Fibroblast of the aortic adventitia (primary cell): Measurements from ENCODE around the gene HSPBP1. TPM values are rescaled to one million over a fixed set of nuclear protein-coding genes. Genes with fewer than 3 reads are reported as not detected.
A peak's percentile ranks its signal among the peaks of the same experiment; 100 is the strongest.

ENCODE experiments used
- DNase-seq: peaks from one replicate; pipeline ENCODE4 v3.0.0-alpha.2; 2010; ENCODE audit warnings: low read depth
- H3K4me3 ChIP-seq: 2 replicates; pipeline ENCODE4 v1.5.1; 2011; ENCODE audit warnings: low read depth, mild to moderate bottlenecking, control low read depth, low read length, moderate library complexity
- CTCF ChIP-seq: IDR thresholded peaks from 2 replicates; pipeline ENCODE4 v1.5.1; 2011; ENCODE audit warnings: mild to moderate bottlenecking, low read length, control low read depth, inconsistent platforms; ENCODE audit not compliant: insufficient read depth
- small RNA-seq: library from RNA; depleted of rRNA; stranded (forward); fragments of <200 nt; gene quantifications from one replicate; pipeline ENCODE3, GENCODE V24; 2012
- total RNA-seq: library from RNA; depleted of rRNA; stranded (reverse); fragments of >200 nt; gene quantifications from 2 replicates; pipeline ENCODE4 v1.2.3, GENCODE V29; 2012; ENCODE audit warnings: low replicate concordance

Gene HSPBP1
- total RNA-seq, 1 donor = 29.1 TPM

- peak; percentile 12 for TF ChIP-seq CTCF
- H3K4me3 ChIP-seq = peak overlapping the region; percentile 65
- DNase-seq = peak; percentile 100
Measured at GRCh38 chr19:55216461-55217198, 63.3 kb downstream of the HSPBP1 start.

GRCh38 chr19:55213547-55213946 lies 66.4 kb downstream of the HSPBP1 start:
- no peak for DNase-seq
- H3K4me3 ChIP-seq = no peak overlapping the region
- TF ChIP-seq CTCF = no peak

- TF ChIP-seq CTCF = no peak
- no peak overlapping the region for H3K4me3 ChIP-seq
- DNase-seq = no peak
Measured at GRCh38 chr19:55212447-55212846, 67.5 kb downstream of the HSPBP1 start.

Small RNAs within 50 kb of the gene (small RNA-seq; reads per million reads assigned to genes)
- not detected for gene MIR6802
- not detected for gene MIR6803
- not detected for gene MIR6804

Other genes with a start within 250 kb of the HSPBP1 start
- gene GP6, start 241.8 kb downstream of the HSPBP1 start, total RNA-seq = not detected in 2 replicates
- 4.9 and 9.1 TPM in 2 replicates for gene RDH13, start 217.0 kb downstream of the HSPBP1 start, total RNA-seq
- 0.63 and 1.5 TPM in 2 replicates for gene EPS8L1, start 204.2 kb downstream of the HSPBP1 start, total RNA-seq
- 46.3 and 75.2 TPM in 2 replicates for gene PPP1R12C, start 162.5 kb downstream of the HSPBP1 start, total RNA-seq
- 1.1 and 4.3 TPM in 2 replicates for gene TNNT1, start 130.9 kb downstream of the HSPBP1 start, total RNA-seq
- gene TNNI3, start 122.4 kb downstream of the HSPBP1 start, total RNA-seq = not detected in 2 replicates
- gene DNAAF3, start 113.5 kb downstream of the HSPBP1 start, total RNA-seq = 0.33 and 1.5 TPM in 2 replicates
- gene SYT5, start 99.8 kb downstream of the HSPBP1 start, total RNA-seq = 0.45 TPM in 1 of 2 replicates, not detected in the other
- 6.5 and 7.8 TPM in 2 replicates for gene PTPRH, start 70.6 kb downstream of the HSPBP1 start, total RNA-seq
- 1.7 and 1.8 TPM in 2 replicates for gene TMEM86B, start 51.3 kb downstream of the HSPBP1 start, total RNA-seq
- 39.0 and 41.5 TPM in 2 replicates for gene PPP6R1, start 21.1 kb downstream of the HSPBP1 start, total RNA-seq
- 5.2 and 9.0 TPM in 2 replicates for gene BRSK1, start 3.9 kb upstream of the HSPBP1 start, total RNA-seq
- not detected in 2 replicates for gene TMEM150B, start 45.2 kb upstream of the HSPBP1 start, total RNA-seq
- gene KMT5C, start 59.8 kb upstream of the HSPBP1 start, total RNA-seq = 6.7 and 22.2 TPM in 2 replicates
- not detected in 2 replicates for gene COX6B2, start 74.6 kb upstream of the HSPBP1 start, total RNA-seq
- gene GARIN5B, start 83.2 kb upstream of the HSPBP1 start, total RNA-seq = not detected in 2 replicates
- 1.6 and 2.2 TPM in 2 replicates for gene IL11, start 90.4 kb upstream of the HSPBP1 start, total RNA-seq
- gene TMEM190, start 96.7 kb upstream of the HSPBP1 start, total RNA-seq = not detected in 2 replicates
- not detected in 2 replicates for gene TMEM238, start 104.2 kb upstream of the HSPBP1 start, total RNA-seq
- 88.6 and 829 TPM in 2 replicates for gene RPL28, start 105.8 kb upstream of the HSPBP1 start, total RNA-seq
- 22.6 and 65.4 TPM in 2 replicates for gene UBE2S, start 127.7 kb upstream of the HSPBP1 start, total RNA-seq
- gene SHISA7, start 163.2 kb upstream of the HSPBP1 start, total RNA-seq = not detected in 2 replicates
- gene ISOC2, start 181.5 kb upstream of the HSPBP1 start, total RNA-seq = 24.4 and 41.3 TPM in 2 replicates
- gene C19orf85, start 184.6 kb upstream of the HSPBP1 start, total RNA-seq = not detected in 2 replicates
- 0.33 and 3.8 TPM in 2 replicates for gene ZNF628, start 196.5 kb upstream of the HSPBP1 start, total RNA-seq
- 8.3 and 17.5 TPM in 2 replicates for gene NAT14, start 205.1 kb upstream of the HSPBP1 start, total RNA-seq
- 10.7 and 18.7 TPM in 2 replicates for gene SSC5D, start 208.3 kb upstream of the HSPBP1 start, total RNA-seq